GM23338 (cell line): ENCODE data around the gene TMEM225. TPM values are rescaled to one million over a fixed set of nuclear protein-coding genes. Genes with fewer than 3 reads are reported as not detected.

Source experiments
- CREB1 ChIP-seq: fragments of 250-450 bp; sonication (Bioruptor Pico); IDR thresholded peaks from 2 replicates; pipeline ENCODE4 v1.5.0; 2020; ENCODE audit warnings: low read depth, mild to moderate bottlenecking, moderate library complexity
- CTCF ChIP-seq, 2 experiments: fragments of 200-600 bp in 1 of 2; sonication (generic) in 1 of 2; conservative IDR thresholded peaks; 2 replicates each; pipeline versions ENCODE4 v1.5.1 to v1.6.1; 2016 to 2017; ENCODE audit warnings: antibody characterized with exemption in 2 of 2, low read depth in 2 of 2, mild to moderate bottlenecking in 2 of 2, moderate library complexity in 1 of 2
- EZH2phosphoT487 ChIP-seq: fragments of 200-600 bp; sonication (generic); IDR thresholded peaks from one replicate; pipeline ENCODE4 v1.8.1; 2018; ENCODE audit warnings: antibody characterized with exemption; ENCODE audit not compliant: unreplicated experiment
- NANOG ChIP-seq: IDR thresholded peaks from 2 replicates; pipeline ENCODE4 v1.6.1; 2016; ENCODE audit warnings: antibody characterized with exemption, borderline replicate concordance
- polyA plus RNA-seq: library from polyadenylated mRNA; unstranded; fragments of >200 nt; fragmentation: Nextera tagmentation; extraction: Ambion mirVana; gene quantifications from 2 replicates; pipeline ENCODE4 v1.2.1, GENCODE V29; 2016
- total RNA-seq: library from RNA; depleted of rRNA; stranded (reverse); fragments of >200 nt; shearing (Covaris generic); gene quantifications from 2 replicates; pipeline ENCODE4 v1.2.3, GENCODE V29; 2014
- TF ChIP-seq, protein P1 (sequence below): fragments of 250-450 bp; sonication (Bioruptor Pico); IDR thresholded peaks from 2 replicates; pipeline ENCODE4 v1.5.0; 2020; ENCODE audit warnings: mild to moderate bottlenecking, moderate library complexity
- TF ChIP-seq, protein P2 (sequence below): IDR thresholded peaks from one replicate; pipeline ENCODE4 v1.6.1; 2018; ENCODE audit warnings: antibody characterized with exemption; ENCODE audit not compliant: unreplicated experiment

Gene TMEM225
- total and polyA plus RNA-seq, 2 experiments from 2014 or later = not detected

- TF ChIP-seq, protein P1, sequence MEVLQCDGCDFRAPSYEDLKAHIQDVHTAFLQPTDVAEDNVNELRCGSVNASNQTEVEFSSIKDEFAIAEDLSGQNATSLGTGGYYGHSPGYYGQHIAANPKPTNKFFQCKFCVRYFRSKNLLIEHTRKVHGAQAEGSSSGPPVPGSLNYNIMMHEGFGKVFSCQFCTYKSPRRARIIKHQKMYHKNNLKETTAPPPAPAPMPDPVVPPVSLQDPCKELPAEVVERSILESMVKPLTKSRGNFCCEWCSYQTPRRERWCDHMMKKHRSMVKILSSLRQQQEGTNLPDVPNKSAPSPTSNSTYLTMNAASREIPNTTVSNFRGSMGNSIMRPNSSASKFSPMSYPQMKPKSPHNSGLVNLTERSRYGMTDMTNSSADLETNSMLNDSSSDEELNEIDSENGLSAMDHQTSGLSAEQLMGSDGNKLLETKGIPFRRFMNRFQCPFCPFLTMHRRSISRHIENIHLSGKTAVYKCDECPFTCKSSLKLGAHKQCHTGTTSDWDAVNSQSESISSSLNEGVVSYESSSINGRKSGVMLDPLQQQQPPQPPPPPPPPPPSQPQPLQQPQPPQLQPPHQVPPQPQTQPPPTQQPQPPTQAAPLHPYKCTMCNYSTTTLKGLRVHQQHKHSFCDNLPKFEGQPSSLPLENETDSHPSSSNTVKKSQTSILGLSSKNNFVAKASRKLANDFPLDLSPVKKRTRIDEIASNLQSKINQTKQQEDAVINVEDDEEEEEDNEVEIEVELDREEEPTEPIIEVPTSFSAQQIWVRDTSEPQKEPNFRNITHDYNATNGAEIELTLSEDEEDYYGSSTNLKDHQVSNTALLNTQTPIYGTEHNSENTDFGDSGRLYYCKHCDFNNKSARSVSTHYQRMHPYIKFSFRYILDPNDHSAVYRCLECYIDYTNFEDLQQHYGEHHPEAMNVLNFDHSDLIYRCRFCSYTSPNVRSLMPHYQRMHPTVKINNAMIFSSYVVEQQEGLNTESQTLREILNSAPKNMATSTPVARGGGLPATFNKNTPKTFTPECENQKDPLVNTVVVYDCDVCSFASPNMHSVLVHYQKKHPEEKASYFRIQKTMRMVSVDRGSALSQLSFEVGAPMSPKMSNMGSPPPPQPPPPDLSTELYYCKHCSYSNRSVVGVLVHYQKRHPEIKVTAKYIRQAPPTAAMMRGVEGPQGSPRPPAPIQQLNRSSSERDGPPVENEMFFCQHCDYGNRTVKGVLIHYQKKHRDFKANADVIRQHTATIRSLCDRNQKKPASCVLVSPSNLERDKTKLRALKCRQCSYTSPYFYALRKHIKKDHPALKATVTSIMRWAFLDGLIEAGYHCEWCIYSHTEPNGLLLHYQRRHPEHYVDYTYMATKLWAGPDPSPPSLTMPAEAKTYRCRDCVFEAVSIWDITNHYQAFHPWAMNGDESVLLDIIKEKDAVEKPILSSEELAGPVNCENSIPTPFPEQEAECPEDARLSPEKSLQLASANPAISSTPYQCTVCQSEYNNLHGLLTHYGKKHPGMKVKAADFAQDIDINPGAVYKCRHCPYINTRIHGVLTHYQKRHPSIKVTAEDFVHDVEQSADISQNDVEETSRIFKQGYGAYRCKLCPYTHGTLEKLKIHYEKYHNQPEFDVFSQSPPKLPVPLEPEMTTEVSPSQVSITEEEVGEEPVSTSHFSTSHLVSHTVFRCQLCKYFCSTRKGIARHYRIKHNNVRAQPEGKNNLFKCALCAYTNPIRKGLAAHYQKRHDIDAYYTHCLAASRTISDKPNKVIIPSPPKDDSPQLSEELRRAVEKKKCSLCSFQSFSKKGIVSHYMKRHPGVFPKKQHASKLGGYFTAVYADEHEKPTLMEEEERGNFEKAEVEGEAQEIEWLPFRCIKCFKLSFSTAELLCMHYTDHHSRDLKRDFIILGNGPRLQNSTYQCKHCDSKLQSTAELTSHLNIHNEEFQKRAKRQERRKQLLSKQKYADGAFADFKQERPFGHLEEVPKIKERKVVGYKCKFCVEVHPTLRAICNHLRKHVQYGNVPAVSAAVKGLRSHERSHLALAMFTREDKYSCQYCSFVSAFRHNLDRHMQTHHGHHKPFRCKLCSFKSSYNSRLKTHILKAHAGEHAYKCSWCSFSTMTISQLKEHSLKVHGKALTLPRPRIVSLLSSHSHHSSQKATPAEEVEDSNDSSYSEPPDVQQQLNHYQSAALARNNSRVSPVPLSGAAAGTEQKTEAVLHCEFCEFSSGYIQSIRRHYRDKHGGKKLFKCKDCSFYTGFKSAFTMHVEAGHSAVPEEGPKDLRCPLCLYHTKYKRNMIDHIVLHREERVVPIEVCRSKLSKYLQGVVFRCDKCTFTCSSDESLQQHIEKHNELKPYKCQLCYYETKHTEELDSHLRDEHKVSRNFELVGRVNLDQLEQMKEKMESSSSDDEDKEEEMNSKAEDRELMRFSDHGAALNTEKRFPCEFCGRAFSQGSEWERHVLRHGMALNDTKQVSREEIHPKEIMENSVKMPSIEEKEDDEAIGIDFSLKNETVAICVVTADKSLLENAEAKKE (CRISPR knock-in tag) = no peak
- TF ChIP-seq CTCF (conservative IDR thresholded peaks at IDR 0.05; ENCODE audit: low read depth in 2 of 2) (no peak), NANOG (no peak), CREB1 (CRISPR knock-in tag) (no peak), EZH2phosphoT487 (no peak)
- TF ChIP-seq, protein P2, sequence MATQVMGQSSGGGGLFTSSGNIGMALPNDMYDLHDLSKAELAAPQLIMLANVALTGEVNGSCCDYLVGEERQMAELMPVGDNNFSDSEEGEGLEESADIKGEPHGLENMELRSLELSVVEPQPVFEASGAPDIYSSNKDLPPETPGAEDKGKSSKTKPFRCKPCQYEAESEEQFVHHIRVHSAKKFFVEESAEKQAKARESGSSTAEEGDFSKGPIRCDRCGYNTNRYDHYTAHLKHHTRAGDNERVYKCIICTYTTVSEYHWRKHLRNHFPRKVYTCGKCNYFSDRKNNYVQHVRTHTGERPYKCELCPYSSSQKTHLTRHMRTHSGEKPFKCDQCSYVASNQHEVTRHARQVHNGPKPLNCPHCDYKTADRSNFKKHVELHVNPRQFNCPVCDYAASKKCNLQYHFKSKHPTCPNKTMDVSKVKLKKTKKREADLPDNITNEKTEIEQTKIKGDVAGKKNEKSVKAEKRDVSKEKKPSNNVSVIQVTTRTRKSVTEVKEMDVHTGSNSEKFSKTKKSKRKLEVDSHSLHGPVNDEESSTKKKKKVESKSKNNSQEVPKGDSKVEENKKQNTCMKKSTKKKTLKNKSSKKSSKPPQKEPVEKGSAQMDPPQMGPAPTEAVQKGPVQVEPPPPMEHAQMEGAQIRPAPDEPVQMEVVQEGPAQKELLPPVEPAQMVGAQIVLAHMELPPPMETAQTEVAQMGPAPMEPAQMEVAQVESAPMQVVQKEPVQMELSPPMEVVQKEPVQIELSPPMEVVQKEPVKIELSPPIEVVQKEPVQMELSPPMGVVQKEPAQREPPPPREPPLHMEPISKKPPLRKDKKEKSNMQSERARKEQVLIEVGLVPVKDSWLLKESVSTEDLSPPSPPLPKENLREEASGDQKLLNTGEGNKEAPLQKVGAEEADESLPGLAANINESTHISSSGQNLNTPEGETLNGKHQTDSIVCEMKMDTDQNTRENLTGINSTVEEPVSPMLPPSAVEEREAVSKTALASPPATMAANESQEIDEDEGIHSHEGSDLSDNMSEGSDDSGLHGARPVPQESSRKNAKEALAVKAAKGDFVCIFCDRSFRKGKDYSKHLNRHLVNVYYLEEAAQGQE = no peak
These were observed 46.3 kb downstream of the TMEM225 start (continued) for GRCh38 chr11:123839131-123839530.
